ENCODE measurements around the gene DDAH2.

The DDAH2 gene

DNA sequence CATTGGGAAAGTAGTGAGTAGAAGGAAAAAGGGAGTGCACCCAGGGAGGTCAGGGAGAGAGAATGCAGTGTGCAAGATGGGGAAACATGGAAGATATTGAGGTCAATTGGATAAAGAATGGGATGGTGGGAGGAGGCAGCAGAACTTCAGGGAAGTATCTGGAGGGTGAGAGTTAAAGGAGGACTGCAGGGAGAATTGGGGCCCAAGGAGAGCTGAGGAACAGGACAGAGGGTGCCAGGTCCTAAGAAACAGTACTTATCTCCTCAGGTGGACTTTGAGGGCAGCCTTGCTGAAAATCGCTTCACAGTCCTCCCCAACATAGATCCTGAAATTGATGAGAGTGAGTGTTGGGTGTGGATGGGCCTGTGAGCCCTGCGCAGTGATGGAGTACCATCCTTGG is 29.2 kb upstream of the DDAH2 start:
- Histone ChIP-seq H3K4me1 (ENCODE audit: control insufficient read depth, insufficient read depth, low read length) (peaks cover 2% of the 10 kb centered on the region; the same call in 1 of the 2 replicates), H3K36me3 (ENCODE audit: control insufficient read depth, insufficient read depth, low read length) (peaks cover 52% of the 10 kb centered on the region), H3K4me3 (ENCODE audit: low read depth, low read length) (no peak overlapping the region), H3K27me3 (ENCODE audit: control insufficient read depth, insufficient read depth, low read length) (no peaks in the 10 kb centered on the region), H3K9me3 (ENCODE audit: control insufficient read depth, insufficient read depth, low read depth, low read length) (no peaks in the 10 kb centered on the region), H3K9ac (ENCODE audit: low read length) (no peak overlapping the region), H3K27ac (ENCODE audit: low read depth, low read length) (no peak overlapping the region)

DNA sequence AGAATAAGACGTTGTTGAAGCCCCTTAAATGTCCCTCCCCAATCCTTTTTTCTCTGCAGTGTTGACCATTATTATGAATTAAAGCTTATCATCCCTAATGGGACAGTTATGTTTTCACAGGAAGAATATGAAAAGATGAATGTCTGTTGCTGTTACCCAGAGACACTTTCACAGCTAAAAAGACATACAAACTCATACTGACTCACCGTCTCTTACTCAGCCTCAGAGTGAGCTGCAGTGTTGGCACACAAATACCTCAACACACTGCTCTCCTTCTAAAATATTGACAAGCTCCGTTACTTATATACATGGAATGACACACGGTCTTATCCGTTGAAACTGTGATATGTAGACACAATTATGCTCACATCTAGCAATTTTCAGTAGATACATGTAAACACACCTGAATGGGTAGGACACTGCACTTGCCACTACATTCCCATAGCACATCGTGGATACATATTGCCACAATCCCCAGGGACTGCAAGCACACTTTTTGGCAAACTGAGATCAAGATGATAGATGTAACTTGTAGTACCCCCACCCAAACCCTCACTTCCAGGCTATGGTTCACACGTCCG is 23.7 kb upstream of the DDAH2 start:
- Histone ChIP-seq H3K4me3 (ENCODE audit: low read depth, low read length) (no peak overlapping the region), H3K36me3 (ENCODE audit: control insufficient read depth, insufficient read depth, low read length) (peaks cover 24% of the 10 kb centered on the region), H3K4me1 (ENCODE audit: control insufficient read depth, insufficient read depth, low read length) (no peaks in the 10 kb centered on the region), H3K27ac (ENCODE audit: low read depth, low read length) (no peak overlapping the region), H3K9me3 (ENCODE audit: control insufficient read depth, insufficient read depth, low read depth, low read length) (no peaks in the 10 kb centered on the region), H3K27me3 (ENCODE audit: control insufficient read depth, insufficient read depth, low read length) (no peaks in the 10 kb centered on the region), H3K9ac (ENCODE audit: low read length) (no peak overlapping the region)

DNA sequence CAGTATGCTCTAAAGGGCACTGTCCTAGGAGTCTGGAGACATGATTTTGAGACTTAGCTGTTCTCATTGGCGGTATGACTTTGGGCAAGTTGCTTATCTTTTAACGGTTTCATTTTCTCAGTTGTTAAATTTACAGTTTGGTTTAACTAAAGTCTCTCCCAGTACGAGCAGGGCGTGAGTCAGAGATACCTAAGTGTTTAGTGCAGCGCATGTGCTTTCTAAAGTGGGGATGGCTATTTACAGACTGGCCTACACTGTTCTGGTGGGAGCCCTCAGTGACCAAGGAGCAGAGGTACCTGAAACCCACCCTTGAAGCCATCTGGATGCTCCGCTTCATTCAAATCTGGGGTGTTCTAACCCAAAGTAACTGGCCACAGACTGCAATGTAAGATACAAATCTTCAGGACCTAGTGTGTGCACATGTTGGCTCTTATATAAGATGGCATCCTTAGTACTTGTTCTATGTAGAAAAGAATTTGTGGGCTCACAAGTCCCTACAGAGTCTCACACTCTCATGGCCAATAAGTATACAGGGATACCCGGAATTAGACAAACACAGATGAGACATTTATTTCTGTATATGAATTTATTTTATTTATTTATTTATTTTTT is 21.4 kb upstream of the DDAH2 start:
- H3K36me3 ChIP-seq (ENCODE audit: control insufficient read depth, insufficient read depth, low read length): peaks cover 32% of the 10 kb centered on the region

DNA sequence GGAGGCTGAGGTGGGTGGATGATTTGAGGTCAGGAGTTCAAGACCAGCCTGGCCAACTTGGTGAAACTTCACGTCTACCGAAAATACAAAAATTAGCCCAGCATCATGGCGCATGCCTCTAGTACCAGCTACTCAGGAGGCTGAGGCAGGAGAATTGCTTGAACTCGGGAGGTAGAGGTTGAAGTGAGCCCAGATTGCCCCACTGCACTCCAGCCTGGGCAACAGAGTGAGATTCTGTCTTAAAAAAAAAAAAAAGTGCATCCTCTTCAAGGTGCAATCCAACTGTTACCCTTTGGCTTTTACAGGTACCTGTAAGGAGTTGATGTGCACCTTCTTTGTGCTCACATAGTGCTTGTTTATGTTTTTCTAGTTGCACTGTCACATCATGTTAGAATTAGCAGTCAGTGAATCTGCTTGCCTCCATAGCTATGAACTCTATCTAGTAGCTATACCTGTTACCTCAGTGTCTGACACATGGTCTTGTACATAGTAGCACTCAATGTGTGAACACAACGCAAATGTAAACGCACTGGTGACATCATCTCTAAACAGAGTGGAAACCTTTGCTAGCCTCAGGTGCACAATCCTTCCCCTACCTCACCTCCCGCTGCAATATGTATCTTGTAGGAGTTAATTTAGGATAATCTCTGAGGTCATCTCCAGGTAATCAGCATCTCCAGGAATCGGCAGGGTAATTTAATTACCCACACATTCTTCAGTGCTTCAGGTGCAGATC is 20.4 kb upstream of the DDAH2 start:
- no peak overlapping the region for H3K9ac ChIP-seq (ENCODE audit: low read length)
- no peak overlapping the region for H3K27ac ChIP-seq (ENCODE audit: low read depth, low read length)
- H3K9me3 ChIP-seq (ENCODE audit: control insufficient read depth, insufficient read depth, low read depth, low read length): no peaks in the 10 kb centered on the region
- no peaks in the 10 kb centered on the region for H3K27me3 ChIP-seq (ENCODE audit: control insufficient read depth, insufficient read depth, low read length)
- peaks cover 37% of the 10 kb centered on the region for H3K36me3 ChIP-seq (ENCODE audit: control insufficient read depth, insufficient read depth, low read length)
- no peak overlapping the region for H3K4me3 ChIP-seq (ENCODE audit: low read depth, low read length)
- no peaks in the 10 kb centered on the region for H3K4me1 ChIP-seq (ENCODE audit: control insufficient read depth, insufficient read depth, low read length)

More for the DNA sequence above, 21.4 kb upstream of the DDAH2 start:
- no peak overlapping the region for H3K27ac ChIP-seq (ENCODE audit: low read depth, low read length)
- H3K9me3 ChIP-seq (ENCODE audit: control insufficient read depth, insufficient read depth, low read depth, low read length): no peaks in the 10 kb centered on the region
- no peak overlapping the region for H3K4me3 ChIP-seq (ENCODE audit: low read depth, low read length)
- H3K4me1 ChIP-seq (ENCODE audit: control insufficient read depth, insufficient read depth, low read length): no peaks in the 10 kb centered on the region
- H3K27me3 ChIP-seq (ENCODE audit: control insufficient read depth, insufficient read depth, low read length): no peaks in the 10 kb centered on the region
- no peak overlapping the region for H3K9ac ChIP-seq (ENCODE audit: low read length)

DNA sequence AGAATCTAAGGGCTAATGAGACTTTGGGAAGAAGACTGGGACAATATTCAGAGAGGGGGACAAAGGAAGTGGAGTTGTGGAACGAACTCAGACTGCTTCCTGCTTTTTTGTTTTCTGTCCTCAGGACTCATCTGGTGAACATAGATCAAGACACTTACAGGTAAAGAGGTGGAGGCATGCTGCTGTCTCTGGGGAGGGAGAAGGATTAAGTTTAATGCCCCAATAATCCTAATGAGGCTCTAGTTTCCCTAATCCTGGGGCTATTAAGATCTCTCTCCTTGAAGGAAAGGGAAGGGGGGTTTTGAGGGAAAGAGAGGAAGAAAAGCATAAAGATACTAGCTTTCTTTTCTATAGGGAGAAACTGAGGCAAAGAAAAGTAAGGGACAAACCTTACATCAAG is 15.3 kb upstream of the DDAH2 start:
- H3K4me3 ChIP-seq (ENCODE audit: low read depth, low read length): no peak overlapping the region
- no peaks in the 10 kb centered on the region for H3K27me3 ChIP-seq (ENCODE audit: control insufficient read depth, insufficient read depth, low read length)
- peaks cover 49% of the 10 kb centered on the region for H3K36me3 ChIP-seq (ENCODE audit: control insufficient read depth, insufficient read depth, low read length)
- no peak overlapping the region for H3K9ac ChIP-seq (ENCODE audit: low read length)
- no peak overlapping the region for H3K27ac ChIP-seq (ENCODE audit: low read depth, low read length)
- H3K9me3 ChIP-seq (ENCODE audit: control insufficient read depth, insufficient read depth, low read depth, low read length): no peaks in the 10 kb centered on the region
- H3K4me1 ChIP-seq (ENCODE audit: control insufficient read depth, insufficient read depth, low read length): peaks cover 9% of the 10 kb centered on the region; the same call in 1 of the 2 replicates

DNA sequence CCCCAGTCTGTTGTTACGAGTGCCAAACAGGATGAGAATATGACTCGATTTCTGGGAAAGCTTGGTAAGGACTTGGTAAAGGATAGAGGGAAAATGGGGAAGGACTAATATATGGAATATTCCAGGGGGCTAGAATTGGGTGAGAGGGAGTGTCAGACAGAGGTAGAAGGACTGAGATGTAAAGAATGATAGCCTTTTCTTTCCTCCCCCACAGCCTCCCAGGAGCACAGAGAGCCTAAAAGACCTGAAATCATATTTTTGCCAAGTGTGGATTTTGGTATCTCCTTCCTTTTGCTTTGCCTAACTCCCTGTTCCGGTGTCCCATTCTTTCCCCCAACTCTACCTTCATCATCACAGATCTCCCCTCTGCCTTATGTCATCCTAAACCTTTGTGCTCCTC is 13.8 kb upstream of the DDAH2 start:
- Histone ChIP-seq H3K4me1 (ENCODE audit: control insufficient read depth, insufficient read depth, low read length) (peaks cover 19% of the 10 kb centered on the region), H3K9me3 (ENCODE audit: control insufficient read depth, insufficient read depth, low read depth, low read length) (no peaks in the 10 kb centered on the region), H3K27ac (ENCODE audit: low read depth, low read length) (no peak overlapping the region), H3K27me3 (ENCODE audit: control insufficient read depth, insufficient read depth, low read length) (no peaks in the 10 kb centered on the region), H3K4me3 (ENCODE audit: low read depth, low read length) (no peak overlapping the region), H3K9ac (ENCODE audit: low read length) (no peak overlapping the region), H3K36me3 (ENCODE audit: control insufficient read depth, insufficient read depth, low read length) (peaks cover 44% of the 10 kb centered on the region)

DNA sequence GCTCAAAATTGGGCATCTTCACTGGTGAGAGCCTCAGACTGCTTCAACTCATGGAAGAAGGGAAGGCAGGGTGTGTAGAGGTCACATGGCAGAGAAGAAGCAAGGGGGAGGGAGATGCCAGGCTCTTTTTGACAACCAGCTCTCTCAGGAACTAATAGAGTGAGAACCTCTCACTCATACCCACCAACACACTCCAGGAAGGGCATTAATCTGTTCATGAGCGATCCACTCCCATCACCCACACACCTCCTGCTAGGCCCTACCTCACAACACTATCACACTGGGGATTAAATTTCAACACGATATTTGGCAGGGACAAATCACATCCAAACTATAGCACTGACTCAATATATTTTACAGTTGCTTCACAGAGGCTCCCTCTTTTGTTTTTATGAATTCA is 12.7 kb upstream of the DDAH2 start:
- Histone ChIP-seq H3K4me3 (ENCODE audit: low read depth, low read length) (no peak overlapping the region), H3K4me1 (ENCODE audit: control insufficient read depth, insufficient read depth, low read length) (peaks cover 28% of the 10 kb centered on the region), H3K27me3 (ENCODE audit: control insufficient read depth, insufficient read depth, low read length) (no peaks in the 10 kb centered on the region), H3K27ac (ENCODE audit: low read depth, low read length) (no peak overlapping the region), H3K9me3 (ENCODE audit: control insufficient read depth, insufficient read depth, low read depth, low read length) (no peaks in the 10 kb centered on the region), H3K9ac (ENCODE audit: low read length) (no peak overlapping the region), H3K36me3 (ENCODE audit: control insufficient read depth, insufficient read depth, low read length) (peaks cover 33% of the 10 kb centered on the region)

DNA sequence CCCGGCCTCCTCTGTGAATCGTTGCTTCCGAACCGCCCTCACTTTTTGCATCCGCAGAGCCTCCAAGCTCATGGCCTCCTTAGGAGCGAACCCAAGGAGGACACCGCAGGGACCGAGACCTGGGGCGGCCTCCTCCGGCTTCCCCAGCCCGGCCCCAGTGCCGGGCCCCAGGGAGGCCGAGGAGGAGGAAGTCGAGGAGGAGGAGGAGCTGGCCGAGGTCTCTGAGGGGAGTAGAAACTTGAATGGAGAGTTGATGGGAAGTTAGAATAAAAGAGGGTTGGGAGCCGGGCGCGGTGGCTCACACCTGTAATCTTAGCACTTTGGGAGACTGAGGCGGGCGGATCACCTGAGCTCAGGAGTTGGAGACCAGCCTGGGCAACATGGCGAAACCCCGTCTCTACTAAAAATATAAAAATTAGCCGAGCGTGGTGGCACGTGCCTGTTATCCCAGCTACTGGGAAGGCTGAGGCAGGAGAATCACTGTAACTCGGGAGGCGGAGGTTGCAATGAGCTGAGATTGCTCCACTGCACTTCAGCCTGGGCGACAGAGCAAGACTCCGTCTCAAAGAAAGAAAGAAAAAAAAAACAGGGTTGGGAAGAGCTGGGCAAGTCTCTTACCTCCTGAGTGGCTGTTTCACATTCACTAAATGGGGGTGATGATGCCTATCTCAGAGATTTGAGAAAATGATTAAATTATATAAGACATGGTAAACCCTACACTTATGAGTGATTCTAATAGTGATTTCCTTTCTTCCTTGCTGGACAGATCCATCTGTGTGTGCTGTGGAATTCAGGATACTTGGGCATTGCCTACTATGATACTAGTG is 11.5 kb upstream of the DDAH2 start:
- Histone ChIP-seq H3K9ac (ENCODE audit: low read length) (peak overlapping the region; percentile 96), H3K27me3 (ENCODE audit: control insufficient read depth, insufficient read depth, low read length) (no peaks in the 10 kb centered on the region), H3K27ac (ENCODE audit: low read depth, low read length) (peak overlapping the region; percentile 91), H3K36me3 (ENCODE audit: control insufficient read depth, insufficient read depth, low read length) (peaks cover 33% of the 10 kb centered on the region), H3K9me3 (ENCODE audit: control insufficient read depth, insufficient read depth, low read depth, low read length) (no peaks in the 10 kb centered on the region), H3K4me3 (ENCODE audit: low read depth, low read length) (peak overlapping the region; percentile 72), H3K4me1 (ENCODE audit: control insufficient read depth, insufficient read depth, low read length) (peaks cover 31% of the 10 kb centered on the region)

DNA sequence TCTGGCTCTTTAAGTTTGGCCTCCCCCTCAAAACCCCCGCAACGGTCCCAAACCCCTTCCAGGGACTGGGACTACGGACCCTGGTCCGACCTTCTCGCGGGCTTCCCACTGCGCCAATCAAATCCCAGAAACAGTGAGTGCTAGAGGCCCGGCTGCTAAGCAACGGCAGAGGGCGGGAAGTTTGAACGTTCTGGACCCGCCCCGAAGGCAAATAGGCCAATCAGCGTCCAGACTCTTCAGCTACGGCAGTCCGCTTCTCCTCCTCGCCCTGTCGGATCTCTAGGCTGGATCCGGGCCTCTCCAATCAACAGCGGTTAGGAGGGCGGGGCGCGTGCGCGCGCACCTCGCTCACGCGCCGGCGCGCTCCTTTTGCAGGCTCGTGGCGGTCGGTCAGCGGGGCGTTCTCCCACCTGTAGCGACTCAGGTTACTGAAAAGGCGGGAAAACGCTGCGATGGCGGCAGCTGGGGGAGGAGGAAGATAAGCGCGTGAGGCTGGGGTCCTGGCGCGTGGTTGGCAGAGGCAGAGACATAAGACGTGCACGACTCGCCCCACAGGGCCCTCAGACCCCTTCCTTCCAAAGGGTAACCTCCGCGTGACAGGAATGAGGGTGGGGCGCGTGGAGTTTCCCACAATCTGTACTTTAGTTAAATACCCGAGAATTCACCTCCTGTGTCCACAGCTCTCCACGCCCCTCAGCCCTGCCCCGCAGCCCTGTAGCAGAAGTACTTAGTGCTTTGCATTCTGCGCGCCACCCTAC is 10.7 kb upstream of the DDAH2 start, which contains the start of gene MSH5:
Gene MSH5, plus strand, starts transcription at position 367 of the 758 bp plus-strand sequence. CDS start 462 bp downstream, outside the sequence.
- Histone ChIP-seq H3K4me1 (ENCODE audit: control insufficient read depth, insufficient read depth, low read length) (peaks cover 31% of the 10 kb centered on the region), H3K27me3 (ENCODE audit: control insufficient read depth, insufficient read depth, low read length) (no peaks in the 10 kb centered on the region), H3K4me3 (ENCODE audit: low read depth, low read length) (peak within 1 kb of the TSS; percentile 72), H3K36me3 (ENCODE audit: control insufficient read depth, insufficient read depth, low read length) (peaks cover 28% of the 10 kb centered on the region), H3K9ac (ENCODE audit: low read length) (peak within 1 kb of the TSS; percentile 96), H3K27ac (ENCODE audit: low read depth, low read length) (peak within 1 kb of the TSS; percentile 91), H3K9me3 (ENCODE audit: control insufficient read depth, insufficient read depth, low read depth, low read length) (no peaks in the 10 kb centered on the region)
